ENCODE data around the gene DHX40. TPM values are rescaled to one million over a fixed set of nuclear protein-coding genes. Genes with fewer than 3 reads are reported as not detected.
"Not testable (repeated sequence)": the region's sequence is repeated elsewhere in the genome, so short reads cannot be mapped to it uniquely, and the experiment has no call there.

Gene DHX40, protein sequence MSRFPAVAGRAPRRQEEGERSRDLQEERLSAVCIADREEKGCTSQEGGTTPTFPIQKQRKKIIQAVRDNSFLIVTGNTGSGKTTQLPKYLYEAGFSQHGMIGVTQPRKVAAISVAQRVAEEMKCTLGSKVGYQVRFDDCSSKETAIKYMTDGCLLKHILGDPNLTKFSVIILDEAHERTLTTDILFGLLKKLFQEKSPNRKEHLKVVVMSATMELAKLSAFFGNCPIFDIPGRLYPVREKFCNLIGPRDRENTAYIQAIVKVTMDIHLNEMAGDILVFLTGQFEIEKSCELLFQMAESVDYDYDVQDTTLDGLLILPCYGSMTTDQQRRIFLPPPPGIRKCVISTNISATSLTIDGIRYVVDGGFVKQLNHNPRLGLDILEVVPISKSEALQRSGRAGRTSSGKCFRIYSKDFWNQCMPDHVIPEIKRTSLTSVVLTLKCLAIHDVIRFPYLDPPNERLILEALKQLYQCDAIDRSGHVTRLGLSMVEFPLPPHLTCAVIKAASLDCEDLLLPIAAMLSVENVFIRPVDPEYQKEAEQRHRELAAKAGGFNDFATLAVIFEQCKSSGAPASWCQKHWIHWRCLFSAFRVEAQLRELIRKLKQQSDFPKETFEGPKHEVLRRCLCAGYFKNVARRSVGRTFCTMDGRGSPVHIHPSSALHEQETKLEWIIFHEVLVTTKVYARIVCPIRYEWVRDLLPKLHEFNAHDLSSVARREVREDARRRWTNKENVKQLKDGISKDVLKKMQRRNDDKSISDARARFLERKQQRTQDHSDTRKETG
- 60.7 and 65.8 TPM in 2 replicates for total RNA-seq (2014; rRNA removed; shearing (Covaris generic); ENCODE audit: low replicate concordance)

DNA sequence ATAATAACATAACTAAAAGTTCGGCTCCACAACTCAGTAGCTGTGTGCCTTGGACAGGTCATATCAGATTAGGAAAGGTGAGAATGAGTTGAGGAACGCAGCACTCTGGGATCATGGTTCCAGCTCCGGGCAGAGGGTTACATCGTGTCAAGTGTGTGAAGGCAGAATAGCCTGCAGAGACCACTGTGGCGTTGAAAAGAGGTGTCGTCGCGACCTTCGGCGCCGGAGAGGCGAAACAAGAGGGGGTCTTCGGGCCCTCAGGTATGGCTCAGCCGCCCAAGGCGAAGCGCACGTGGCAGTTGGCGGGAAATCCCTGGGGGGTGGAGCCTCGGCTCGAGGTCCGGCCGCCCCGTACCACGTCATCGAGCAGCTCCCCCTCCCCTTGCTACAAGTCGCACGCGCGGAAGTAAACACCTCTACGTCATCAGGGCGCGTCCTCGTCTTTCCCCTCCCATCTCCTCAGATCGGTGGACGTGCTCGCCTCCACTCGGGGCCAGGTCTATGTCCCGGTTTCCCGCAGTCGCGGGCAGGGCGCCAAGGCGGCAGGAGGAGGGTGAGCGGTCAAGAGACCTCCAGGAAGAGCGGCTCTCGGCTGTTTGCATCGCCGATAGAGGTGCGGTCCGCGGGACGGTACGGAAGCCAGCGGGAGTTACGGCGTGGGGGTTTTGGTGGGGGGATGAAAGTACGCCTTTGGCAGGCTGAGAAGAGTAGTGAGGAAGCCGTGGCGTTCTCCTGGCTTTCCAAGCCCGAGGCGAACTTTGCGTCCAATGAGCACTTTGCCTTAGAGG lies at the start of gene DHX40:
Gene DHX40 (plus strand): TSS at position 440 of the 788 bp plus-strand sequence. CDS start 62 bp downstream, at position 502.
- in situ Hi-C loops (cut with HindIII; ENCODE audit: low pct_unique_long_range_greater_than_20kb, low sequenced_read_pairs), result no loop called here

GRCh38 chr17:59516451-59516850 lies 49.0 kb upstream of the DHX40 start:
- no peak for DNase-seq (ENCODE audit: low read depth)
- in situ Hi-C loops (cut with HindIII; ENCODE audit: low pct_unique_long_range_greater_than_20kb, low sequenced_read_pairs), result no loop called here

More for the DNA sequence above, at the start of gene DHX40:
- DNase-seq (ENCODE audit: low read depth), result peak; percentile 93

DNA sequence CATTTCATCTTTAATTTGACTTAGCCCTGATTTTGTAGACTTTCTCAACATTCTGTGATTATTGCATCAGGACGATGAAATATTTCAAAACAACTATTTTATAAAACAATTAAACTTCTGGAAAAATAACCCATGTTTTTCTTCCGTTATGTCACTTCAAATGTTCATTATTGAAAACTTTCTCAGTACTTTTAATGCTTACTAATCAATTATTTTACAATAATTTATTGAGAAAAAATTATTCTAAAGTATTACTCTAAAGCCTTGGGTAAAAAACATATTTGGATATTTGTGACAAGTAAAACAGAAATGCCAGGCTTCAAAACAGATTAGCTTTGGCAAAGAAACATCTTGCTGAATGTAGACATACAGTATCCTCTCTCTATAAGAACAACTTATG lies 46.3 kb upstream of the DHX40 start:
- in situ Hi-C loops (cut with HindIII; ENCODE audit: low pct_unique_long_range_greater_than_20kb, low sequenced_read_pairs), result no loop called here
- no peak for DNase-seq (ENCODE audit: low read depth)

- in situ Hi-C loops (cut with HindIII; ENCODE audit: low pct_unique_long_range_greater_than_20kb, low sequenced_read_pairs), result no loop called here
- DNase-seq (ENCODE audit: low read depth), result no peak
These were observed 45.2 kb upstream of the DHX40 start for GRCh38 chr17:59520251-59520650.

DNA sequence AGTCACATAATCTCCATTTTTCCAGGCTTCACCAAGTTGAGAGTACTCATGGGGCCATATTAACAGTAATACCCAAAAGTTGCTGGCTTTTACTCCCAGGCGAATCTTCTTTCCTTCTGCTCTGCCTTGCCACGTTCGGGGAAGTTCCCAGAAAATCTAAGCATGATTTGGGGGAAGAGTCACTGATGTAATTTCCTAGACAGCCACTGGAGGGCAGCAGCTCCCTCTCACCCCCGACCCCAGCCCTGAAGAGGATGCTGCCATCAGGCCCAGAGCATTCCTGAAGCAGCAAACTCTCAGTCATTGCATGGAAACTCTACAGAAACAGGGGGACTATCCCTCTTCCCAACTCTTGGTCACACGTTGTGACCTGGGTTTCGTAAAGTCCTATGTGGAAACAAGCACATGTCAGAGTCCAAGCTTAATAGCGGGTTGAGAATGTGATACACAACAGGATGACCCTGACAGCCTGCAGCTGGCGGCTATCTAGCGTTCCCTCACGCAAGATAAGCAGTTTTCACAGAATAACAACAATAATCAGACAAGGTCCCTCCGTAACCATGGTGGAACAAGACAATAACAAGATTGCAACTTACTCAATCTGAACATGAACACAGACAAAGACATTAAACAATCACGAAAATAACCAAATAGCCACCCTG lies 43.8 kb upstream of the DHX40 start:
- peak; percentile 66 for DNase-seq (ENCODE audit: low read depth)
- in situ Hi-C loops (cut with HindIII; ENCODE audit: low pct_unique_long_range_greater_than_20kb, low sequenced_read_pairs), result no loop called here

DNA sequence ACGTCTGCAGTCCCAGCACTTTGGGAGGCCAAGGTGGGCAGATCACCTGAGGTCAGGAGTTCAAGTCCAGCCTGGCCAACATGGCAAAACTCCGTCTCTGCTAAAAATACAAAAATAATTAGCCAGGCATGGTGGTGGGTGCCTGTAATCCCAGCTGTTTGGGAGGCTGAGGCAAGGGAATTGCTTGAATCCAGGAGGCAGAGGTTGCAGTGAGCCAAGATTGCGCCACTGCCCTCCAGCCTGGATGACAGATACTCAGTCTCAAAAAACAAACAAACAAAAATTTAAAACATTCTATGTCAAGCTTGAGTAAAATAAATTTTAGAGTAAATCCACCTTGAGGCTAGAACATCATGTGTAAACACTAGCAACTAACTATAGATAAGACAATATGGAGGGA lies 40.5 kb upstream of the DHX40 start:
- DNase-seq (ENCODE audit: low read depth); in situ Hi-C loops (cut with HindIII; ENCODE audit: low pct_unique_long_range_greater_than_20kb, low sequenced_read_pairs): not testable (repeated sequence)

DNA sequence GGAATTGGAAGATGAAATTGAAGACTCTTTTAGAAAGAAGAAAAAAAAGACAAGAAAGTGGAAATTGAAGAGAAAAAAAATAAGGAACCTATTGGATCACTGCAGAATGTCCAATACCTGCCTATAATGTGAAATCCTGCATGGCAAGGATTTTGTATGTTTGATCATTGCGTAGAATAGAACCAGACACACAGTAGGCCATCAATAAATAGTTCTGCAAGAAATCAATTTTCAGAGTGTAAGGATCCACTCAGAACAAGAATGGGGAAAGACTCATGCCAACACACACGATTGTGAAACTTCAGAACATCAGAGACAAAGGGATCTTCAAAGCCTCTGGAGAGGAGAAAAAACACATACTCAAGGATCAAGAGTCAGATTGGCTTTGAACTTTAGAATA lies 39.7 kb upstream of the DHX40 start:
- in situ Hi-C loops (cut with HindIII; ENCODE audit: low pct_unique_long_range_greater_than_20kb, low sequenced_read_pairs), result no loop called here
- no peak for DNase-seq (ENCODE audit: low read depth)

DNA sequence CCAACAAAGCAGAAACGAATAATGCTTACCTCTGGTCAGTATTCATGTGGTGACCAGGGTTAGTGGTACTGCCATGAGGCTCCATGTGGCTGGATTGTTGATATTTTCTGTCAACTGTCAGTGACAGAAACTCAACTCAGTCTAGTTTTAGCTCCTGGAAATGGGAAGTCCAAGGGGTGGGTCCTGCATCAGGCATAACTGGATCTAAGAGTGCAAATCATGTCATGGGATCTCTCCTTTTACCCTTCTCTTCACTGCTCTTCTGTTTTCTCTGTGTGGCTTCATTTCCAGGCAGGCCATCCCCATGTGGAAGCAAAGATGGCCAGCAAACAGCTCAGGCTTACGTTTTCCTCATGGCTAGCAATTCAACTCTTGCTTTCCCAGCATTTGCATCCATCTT lies 39.0 kb upstream of the DHX40 start:
- DNase-seq (ENCODE audit: low read depth), result no peak
- in situ Hi-C loops (cut with HindIII; ENCODE audit: low pct_unique_long_range_greater_than_20kb, low sequenced_read_pairs), result no loop called here

GRCh38 chr17:59527325-59527917 lies 38.0 kb upstream of the DHX40 start:
- in situ Hi-C loops (cut with HindIII; ENCODE audit: low pct_unique_long_range_greater_than_20kb, low sequenced_read_pairs), result no loop called here
- peak; percentile 14 for DNase-seq (ENCODE audit: low read depth)

DNA sequence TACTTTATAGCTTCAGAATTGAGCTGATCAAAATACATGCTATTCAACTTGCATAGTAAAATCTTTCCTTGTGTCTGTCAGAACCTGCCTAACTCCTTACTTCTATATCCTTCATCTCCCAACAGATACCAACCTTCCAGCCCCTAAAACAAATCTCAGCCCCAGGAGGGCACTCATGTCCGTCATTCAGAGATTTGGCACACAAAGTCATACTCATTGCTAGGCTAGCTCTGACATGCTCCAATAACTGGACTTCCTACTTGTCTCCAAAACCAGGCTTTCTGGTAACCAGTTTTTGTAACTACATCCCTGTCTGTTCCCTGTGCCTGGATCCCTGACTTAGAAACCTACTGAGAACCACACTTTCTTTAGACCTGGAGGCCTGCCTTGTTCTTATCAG lies 37.5 kb upstream of the DHX40 start:
- no peak for DNase-seq (ENCODE audit: low read depth)
- in situ Hi-C loops (cut with HindIII; ENCODE audit: low pct_unique_long_range_greater_than_20kb, low sequenced_read_pairs), result no loop called here

DNA sequence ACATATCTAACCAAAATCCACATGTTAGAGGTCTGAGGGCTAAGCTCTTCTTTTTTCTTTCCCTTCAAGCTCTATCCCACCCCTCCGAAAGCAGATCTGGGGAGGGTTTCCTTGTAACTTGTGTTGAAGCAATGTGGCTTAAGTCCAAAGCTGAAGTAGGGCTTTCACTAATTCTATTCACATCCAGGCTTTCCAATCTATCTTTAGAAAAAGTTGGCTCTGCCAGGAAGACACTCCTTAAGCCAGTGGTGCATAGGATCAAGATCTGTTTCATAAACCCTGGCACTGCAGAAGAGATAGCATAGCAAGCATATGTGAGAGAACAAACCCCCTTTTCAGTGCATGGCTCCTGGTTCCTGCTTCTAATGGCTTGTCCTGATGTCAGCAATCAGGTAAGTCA lies 34.9 kb upstream of the DHX40 start:
- in situ Hi-C loops (cut with HindIII; ENCODE audit: low pct_unique_long_range_greater_than_20kb, low sequenced_read_pairs), result no loop called here
- no peak for DNase-seq (ENCODE audit: low read depth)

DNA sequence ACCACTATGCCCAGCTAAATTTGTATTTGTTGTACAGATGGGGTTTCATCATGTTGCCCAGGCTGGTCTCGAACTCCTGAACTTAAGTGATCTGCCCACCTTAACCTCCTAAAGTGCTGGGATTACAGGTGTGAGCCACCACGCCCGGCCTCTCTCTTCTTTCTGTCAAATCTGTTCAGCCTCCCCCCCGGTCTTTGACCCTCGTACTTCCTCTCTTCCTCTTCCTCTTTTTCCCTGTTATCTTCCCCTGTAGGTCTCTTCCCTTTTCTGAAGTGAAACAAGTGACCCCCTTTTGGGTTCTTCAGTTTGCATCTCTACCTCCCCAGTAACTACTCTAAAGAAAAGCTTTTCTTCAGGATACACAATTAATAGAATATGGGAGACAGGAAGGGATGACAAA lies 31.7 kb upstream of the DHX40 start:
- in situ Hi-C loops (cut with HindIII; ENCODE audit: low pct_unique_long_range_greater_than_20kb, low sequenced_read_pairs), result no loop called here

DNA sequence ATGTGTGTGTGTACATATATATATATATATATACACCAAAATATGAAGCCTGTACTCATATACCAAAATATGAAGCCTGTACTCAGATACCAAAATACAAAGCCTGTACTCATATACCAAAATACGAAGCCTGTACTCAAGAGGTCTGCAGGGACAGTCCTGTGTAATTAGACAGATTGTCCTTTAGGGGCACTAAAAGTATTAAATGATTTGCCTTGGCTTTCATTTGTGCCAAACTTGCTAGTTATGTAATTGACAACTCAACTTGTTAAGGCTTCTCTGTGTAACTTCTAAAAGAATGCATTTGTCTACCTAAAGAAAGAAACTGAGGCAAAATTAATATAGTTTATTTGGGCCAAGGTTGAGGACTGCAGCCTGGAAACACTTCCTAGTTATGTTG lies 30.8 kb upstream of the DHX40 start:
- DNase-seq (ENCODE audit: low read depth), result no peak
- in situ Hi-C loops (cut with HindIII; ENCODE audit: low pct_unique_long_range_greater_than_20kb, low sequenced_read_pairs), result no loop called here

More for the DNA sequence above, 31.7 kb upstream of the DHX40 start:
- DNase-seq (ENCODE audit: low read depth), result no peak

GRCh38 chr17:59538195-59538909 lies 27.1 kb upstream of the DHX40 start:
- in situ Hi-C loops (cut with HindIII; ENCODE audit: low pct_unique_long_range_greater_than_20kb, low sequenced_read_pairs), result no loop called here
- DNase-seq (ENCODE audit: low read depth), result no peak

- in situ Hi-C loops (cut with HindIII; ENCODE audit: low pct_unique_long_range_greater_than_20kb, low sequenced_read_pairs), result no loop called here
- no peak for DNase-seq (ENCODE audit: low read depth)
These were observed 22.3 kb upstream of the DHX40 start for GRCh38 chr17:59542960-59543635.

DNA sequence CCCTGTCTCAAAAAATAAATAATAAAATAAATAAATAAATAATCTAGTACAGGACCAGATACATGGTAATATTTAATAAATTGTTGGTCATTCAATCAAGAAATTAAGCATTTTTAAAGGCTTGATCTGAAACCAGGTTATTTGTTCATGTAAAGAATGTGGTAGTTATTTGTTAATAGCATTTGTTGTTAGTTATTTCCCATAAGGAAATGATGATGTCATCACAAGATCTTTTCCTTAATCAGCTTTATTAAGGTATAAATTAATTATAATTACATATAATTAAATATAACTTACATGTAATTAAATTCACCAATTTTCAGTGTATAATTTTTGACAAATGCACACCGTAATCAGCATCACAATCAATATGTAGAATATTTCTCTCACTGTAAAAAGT lies 19.5 kb upstream of the DHX40 start:
- DNase-seq (ENCODE audit: low read depth), result no peak
- in situ Hi-C loops (cut with HindIII; ENCODE audit: low pct_unique_long_range_greater_than_20kb, low sequenced_read_pairs), result no loop called here

Data from Caki2 (cell line).